ENCODE data around the gene RETN.

RETN gene

DNA sequence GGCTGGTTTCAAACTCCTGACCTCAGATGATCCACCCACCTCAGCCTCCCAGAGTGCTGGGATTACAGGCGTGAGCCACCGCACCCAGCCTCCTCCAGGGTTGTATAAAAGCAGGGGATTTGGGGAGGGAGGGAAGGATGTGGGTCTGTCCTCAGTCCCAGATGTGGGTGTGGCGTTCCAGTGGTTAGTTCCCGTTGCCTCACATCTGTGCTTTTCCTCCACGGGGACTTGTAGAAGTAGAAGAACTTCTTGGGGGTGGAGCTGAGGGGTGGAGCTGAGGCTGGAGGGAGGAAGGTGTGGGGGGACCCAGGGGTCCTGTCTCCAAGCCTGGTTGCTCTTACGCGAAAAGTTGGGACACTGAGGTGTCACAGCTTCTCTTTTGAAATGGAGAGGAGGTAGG is 7.5 kb downstream of the RETN start:
- H3K27me3 ChIP-seq (ENCODE audit: control insufficient read depth, low read length), result no peaks in the 10 kb centered on the region; the same call in 1 of the 2 replicates

GRCh38 chr19:7676854-7677253 is 8.0 kb downstream of the RETN start, which contains the start of gene MCEMP1:
TSS of gene MCEMP1 (plus strand) at chr19:7677090. CDS start at chr19:7677121, 31 bp downstream.
- H3K9me2 ChIP-seq (replicated peaks; ENCODE audit: control insufficient read depth, low read length), result no peaks in the 10 kb centered on the region
- peaks cover 4% of the 10 kb centered on the region; the same call in 1 of the 2 replicates for H3K36me3 ChIP-seq (ENCODE audit: control insufficient read depth, low read length)
- H3K4me3 ChIP-seq (ENCODE audit: low read length), result peak within 1 kb of the TSS; percentile 72
- peaks cover 12% of the 10 kb centered on the region for H3K79me2 ChIP-seq (ENCODE audit: control insufficient read depth, low read length)
- H3K4me1 ChIP-seq (ENCODE audit: control insufficient read depth, low read length), result peaks cover 68% of the 10 kb centered on the region
- peak within 1 kb of the TSS; percentile 78 for H3K4me2 ChIP-seq (ENCODE audit: low read length)
- H3K27me3 ChIP-seq (ENCODE audit: control insufficient read depth, low read length), result no peaks in the 10 kb centered on the region; the same call in 1 of the 2 replicates
- H3K27ac ChIP-seq (ENCODE audit: low read depth, low read length), result peak within 1 kb of the TSS; percentile 51
- no peak for TF ChIP-seq EZH2phosphoT487 (IDR thresholded peaks at IDR 0.05; ENCODE audit: borderline replicate concordance, low read length)
- TF ChIP-seq, protein P1, sequence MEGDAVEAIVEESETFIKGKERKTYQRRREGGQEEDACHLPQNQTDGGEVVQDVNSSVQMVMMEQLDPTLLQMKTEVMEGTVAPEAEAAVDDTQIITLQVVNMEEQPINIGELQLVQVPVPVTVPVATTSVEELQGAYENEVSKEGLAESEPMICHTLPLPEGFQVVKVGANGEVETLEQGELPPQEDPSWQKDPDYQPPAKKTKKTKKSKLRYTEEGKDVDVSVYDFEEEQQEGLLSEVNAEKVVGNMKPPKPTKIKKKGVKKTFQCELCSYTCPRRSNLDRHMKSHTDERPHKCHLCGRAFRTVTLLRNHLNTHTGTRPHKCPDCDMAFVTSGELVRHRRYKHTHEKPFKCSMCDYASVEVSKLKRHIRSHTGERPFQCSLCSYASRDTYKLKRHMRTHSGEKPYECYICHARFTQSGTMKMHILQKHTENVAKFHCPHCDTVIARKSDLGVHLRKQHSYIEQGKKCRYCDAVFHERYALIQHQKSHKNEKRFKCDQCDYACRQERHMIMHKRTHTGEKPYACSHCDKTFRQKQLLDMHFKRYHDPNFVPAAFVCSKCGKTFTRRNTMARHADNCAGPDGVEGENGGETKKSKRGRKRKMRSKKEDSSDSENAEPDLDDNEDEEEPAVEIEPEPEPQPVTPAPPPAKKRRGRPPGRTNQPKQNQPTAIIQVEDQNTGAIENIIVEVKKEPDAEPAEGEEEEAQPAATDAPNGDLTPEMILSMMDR (IDR thresholded peaks at IDR 0.05; ENCODE audit: low read depth, low read length, poor library complexity, severe bottlenecking), result no peak
- peaks cover 7% of the 10 kb centered on the region; the same call in 1 of the 2 replicates for H3K9me3 ChIP-seq (ENCODE audit: control insufficient read depth, insufficient read depth, low read length)
- H4K20me1 ChIP-seq (ENCODE audit: control insufficient read depth, insufficient read depth, low read depth, low read length), result no peaks in the 10 kb centered on the region
- H3F3A ChIP-seq (ENCODE audit: control insufficient read depth, insufficient read depth), result no peaks in the 10 kb centered on the region; the same call in 1 of the 2 replicates

More for the DNA sequence above, 7.5 kb downstream of the RETN start:
- Histone ChIP-seq H3K4me2 (ENCODE audit: low read length) (peak overlapping the region; percentile 78), H3K9me3 (ENCODE audit: control insufficient read depth, insufficient read depth, low read length) (peaks cover 7% of the 10 kb centered on the region; the same call in 1 of the 2 replicates), H3K4me3 (ENCODE audit: low read length) (peak overlapping the region; percentile 72), H3K79me2 (ENCODE audit: control insufficient read depth, low read length) (peaks cover 7% of the 10 kb centered on the region), H4K20me1 (ENCODE audit: control insufficient read depth, insufficient read depth, low read depth, low read length) (no peaks in the 10 kb centered on the region), H3K36me3 (ENCODE audit: control insufficient read depth, low read length) (peaks cover 4% of the 10 kb centered on the region; the same call in 1 of the 2 replicates), H3K4me1 (ENCODE audit: control insufficient read depth, low read length) (peaks cover 63% of the 10 kb centered on the region), H3K27ac (ENCODE audit: low read depth, low read length) (peak overlapping the region; percentile 51), H3F3A (ENCODE audit: control insufficient read depth, insufficient read depth) (no peaks in the 10 kb centered on the region; the same call in 1 of the 2 replicates), H3K9me2 (replicated peaks; ENCODE audit: control insufficient read depth, low read length) (no peaks in the 10 kb centered on the region)
- TF ChIP-seq EZH2phosphoT487 (IDR thresholded peaks at IDR 0.05; ENCODE audit: borderline replicate concordance, low read length), result no peak
- TF ChIP-seq, protein P1 (IDR thresholded peaks at IDR 0.05; ENCODE audit: low read depth, low read length, poor library complexity, severe bottlenecking), result no peak

DNA sequence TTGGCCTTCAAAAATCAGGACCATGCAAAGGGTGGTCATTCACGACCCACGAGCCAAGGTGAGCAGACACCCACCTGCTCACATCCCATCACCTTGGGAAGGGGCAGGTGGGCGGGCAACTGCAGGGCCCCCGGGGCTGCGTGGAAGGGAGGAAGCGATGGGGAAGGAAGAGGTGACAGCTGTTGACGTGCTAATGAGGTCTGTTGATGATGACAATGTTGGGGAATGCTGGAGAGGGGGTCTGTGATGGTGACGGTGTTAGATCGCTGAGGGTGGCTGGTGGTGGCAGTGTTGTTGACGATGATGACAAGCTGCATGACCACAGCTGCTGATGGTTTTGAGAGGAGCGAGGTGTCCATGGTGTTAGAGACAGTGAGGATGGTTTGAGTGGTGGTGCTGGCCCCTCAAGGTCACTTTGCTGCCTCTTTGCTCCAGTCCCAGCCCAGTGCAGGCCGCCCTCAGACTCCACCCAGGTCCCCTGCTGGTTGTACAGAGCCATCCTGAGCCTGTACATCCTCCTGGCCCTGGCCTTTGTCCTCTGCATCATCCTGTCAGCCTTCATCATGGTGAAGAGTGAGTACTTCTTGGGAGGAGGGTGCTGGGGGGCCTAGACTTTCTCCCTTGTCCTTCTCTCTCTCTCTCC is 8.9 kb downstream of the RETN start:
- Histone ChIP-seq H3K9me2 (replicated peaks; ENCODE audit: control insufficient read depth, low read length) (no peaks in the 10 kb centered on the region), H4K20me1 (ENCODE audit: control insufficient read depth, insufficient read depth, low read depth, low read length) (no peaks in the 10 kb centered on the region), H3K36me3 (ENCODE audit: control insufficient read depth, low read length) (peaks cover 13% of the 10 kb centered on the region), H3F3A (ENCODE audit: control insufficient read depth, insufficient read depth) (no peaks in the 10 kb centered on the region; the same call in 1 of the 2 replicates), H3K4me3 (ENCODE audit: low read length) (no peak overlapping the region), H3K27me3 (ENCODE audit: control insufficient read depth, low read length) (no peaks in the 10 kb centered on the region; the same call in 1 of the 2 replicates), H3K4me1 (ENCODE audit: control insufficient read depth, low read length) (peaks cover 70% of the 10 kb centered on the region), H3K27ac (ENCODE audit: low read depth, low read length) (no peak overlapping the region), H3K9me3 (ENCODE audit: control insufficient read depth, insufficient read depth, low read length) (peaks cover 7% of the 10 kb centered on the region; the same call in 1 of the 2 replicates), H3K4me2 (ENCODE audit: low read length) (peak overlapping the region; percentile 78; the same call in 1 of the 2 replicates), H3K79me2 (ENCODE audit: control insufficient read depth, low read length) (peaks cover 21% of the 10 kb centered on the region)
- TF ChIP-seq EZH2phosphoT487 (IDR thresholded peaks at IDR 0.05; ENCODE audit: borderline replicate concordance, low read length), result no peak
- TF ChIP-seq, protein P1 (IDR thresholded peaks at IDR 0.05; ENCODE audit: low read depth, low read length, poor library complexity, severe bottlenecking), result no peak
